Measurements from ENCODE around the gene LCAT.
A peak's percentile ranks its signal among the peaks of the same experiment; 100 is the strongest.
"Not testable (repeated sequence)": the region's sequence is repeated elsewhere in the genome, so short reads cannot be mapped to it uniquely, and the experiment has no call there.

The LCAT gene

GRCh38 chr16:67931712-67932461 is 12.0 kb downstream of the LCAT start, which contains the start of gene CTRL:
Gene CTRL, minus strand, starts transcription at chr16:67931862. Its CDS starts 10 bp downstream, at chr16:67931852.
- DNase-seq = no peak

DNA sequence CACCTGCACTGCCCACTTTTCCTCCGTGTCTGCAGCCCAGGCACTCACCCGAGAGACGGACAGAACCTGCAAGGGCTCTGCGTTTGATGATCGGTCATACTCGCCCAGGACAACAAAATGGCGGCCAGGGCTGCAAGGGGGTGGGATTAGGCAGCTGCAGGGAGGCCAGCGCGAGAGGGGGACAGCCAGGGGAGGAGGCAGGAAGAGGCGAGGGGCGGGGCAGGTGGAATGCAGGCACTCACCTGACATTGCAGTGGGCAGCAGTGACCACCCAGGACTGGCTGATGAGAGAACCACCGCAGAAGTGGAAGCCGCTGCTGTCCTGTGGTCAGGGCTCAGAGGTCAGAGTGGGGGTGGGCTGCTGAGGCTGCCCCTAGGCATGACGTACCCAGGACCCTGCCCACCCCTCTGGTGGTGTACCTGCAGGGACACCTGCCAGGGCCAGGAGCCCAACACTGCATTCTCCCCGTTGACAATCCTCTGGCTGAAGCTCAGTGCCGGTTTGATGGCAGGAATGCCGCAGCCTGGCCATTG is 13.2 kb downstream of the LCAT start:
- DNase-seq = no peak

DNA sequence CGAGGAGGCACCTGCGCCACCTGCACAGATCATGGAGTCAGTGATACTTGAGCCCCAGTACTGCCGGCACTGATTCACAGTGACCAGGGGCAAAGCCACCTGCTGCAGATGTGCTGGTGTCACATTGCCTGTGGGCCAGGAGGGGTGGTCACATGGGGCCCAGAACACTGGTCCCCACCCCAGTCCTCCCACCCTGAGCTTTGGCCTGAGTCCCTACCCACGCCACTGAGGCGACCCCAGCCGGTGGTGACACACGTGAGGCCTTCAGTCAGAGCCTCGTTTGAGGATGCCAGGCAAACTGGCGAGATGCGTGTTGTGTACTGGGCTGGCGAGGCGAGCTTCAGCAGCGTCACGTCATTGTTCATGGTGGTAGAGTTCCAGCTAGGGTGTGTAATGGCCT is 13.7 kb downstream of the LCAT start:
- no peak for DNase-seq

GRCh38 chr16:67928561-67929364 is 15.2 kb downstream of the LCAT start:
- peak; percentile 73 for DNase-seq

DNA sequence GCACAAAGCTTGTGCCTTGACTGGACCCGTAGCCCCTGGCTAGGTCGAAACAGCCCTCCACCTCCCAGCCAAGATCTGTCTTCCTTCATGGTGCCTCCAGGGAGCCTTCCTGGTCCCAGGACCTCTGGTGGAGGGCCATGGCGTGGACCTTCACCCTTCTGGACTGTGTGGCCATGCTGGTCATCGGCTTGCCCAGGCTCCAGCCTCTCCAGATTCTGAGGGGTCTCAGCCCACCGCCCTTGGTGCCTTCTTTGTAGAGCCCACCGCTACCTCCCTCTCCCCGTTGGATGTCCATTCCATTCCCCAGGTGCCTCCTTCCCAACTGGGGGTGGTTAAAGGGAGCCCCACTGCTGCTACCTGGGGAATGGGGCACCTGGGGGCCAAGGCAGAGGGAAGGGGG is 15.8 kb downstream of the LCAT start:
- no peak for DNase-seq

GRCh38 chr16:67927131-67927941 is 16.6 kb downstream of the LCAT start:
- peak; percentile 26 for DNase-seq

- DNase-seq = peak; percentile 97
Measured at GRCh38 chr16:67926181-67926750, 17.7 kb downstream of the LCAT start.

DNA sequence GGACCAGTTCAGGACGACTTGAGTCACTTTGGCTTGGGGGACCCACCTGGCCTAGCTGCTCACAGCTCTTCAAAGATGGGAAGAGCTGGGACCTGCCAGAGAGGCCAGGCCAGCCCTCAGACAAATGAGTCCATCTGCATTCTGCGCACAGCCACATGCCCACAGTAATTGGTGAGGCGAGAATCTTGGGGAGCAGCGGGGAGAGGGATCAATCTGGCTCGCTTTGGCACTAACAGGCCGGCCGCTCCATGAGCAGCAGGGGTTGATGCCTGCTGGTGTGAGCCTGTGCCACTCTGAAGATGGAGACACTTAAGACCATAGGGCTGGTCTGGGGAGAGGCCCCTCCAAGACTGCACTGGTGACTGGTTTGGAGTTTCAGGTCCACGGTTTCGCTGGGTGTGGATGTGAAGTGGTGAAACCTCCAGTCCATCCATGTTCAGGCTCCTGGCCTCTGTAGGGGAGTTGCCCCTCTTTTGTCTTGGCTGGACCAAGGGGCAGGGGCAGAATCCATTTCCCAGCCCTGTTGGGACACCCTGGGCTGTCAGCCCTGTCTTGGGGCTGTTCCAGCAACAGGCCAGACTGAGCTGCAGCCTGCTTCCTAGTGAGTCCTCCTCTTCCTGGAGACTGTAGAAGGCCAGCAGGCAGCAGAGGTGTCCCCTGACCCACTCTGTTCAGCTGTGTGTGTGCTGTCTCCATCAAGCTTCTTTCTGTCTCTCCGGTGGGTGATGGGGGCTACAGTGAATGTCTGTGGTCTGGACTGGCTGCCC is 19.6 kb downstream of the LCAT start:
- DNase-seq = no peak

DNA sequence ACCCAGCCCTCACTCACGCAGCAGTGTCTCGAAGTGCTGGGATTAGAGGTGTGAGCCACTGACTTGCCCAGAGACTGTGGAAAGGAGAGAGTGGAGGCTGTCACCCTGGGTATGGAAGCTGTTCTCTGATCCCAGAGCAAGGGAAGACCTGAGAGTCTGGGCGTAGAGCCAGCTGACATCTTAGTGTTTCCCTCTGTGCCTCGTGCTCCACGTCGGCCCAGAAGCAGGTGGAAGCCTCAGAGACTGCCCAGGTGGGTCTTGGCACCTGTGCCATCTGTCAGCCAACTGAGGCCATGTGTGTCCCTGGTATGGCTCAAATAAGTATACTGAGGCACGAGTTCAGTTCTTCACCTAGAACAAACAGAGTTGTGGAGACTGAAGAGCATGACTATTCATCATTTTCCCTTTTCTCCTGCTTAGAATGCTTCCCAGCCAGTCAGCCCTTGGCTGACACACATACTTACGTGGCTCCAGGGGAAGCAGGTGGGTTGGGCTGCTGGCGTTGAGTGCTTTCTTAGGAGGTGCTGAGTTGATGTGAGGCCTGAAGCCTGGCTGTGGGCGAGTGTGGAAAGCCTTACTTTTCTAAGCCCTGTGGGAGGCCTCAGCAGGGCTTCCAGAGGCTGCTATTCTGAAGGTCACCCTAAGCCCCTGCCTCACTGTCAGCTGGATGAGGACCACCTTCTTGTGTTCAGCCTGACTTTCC is 20.4 kb downstream of the LCAT start:
- DNase-seq = peak; percentile 89

DNA sequence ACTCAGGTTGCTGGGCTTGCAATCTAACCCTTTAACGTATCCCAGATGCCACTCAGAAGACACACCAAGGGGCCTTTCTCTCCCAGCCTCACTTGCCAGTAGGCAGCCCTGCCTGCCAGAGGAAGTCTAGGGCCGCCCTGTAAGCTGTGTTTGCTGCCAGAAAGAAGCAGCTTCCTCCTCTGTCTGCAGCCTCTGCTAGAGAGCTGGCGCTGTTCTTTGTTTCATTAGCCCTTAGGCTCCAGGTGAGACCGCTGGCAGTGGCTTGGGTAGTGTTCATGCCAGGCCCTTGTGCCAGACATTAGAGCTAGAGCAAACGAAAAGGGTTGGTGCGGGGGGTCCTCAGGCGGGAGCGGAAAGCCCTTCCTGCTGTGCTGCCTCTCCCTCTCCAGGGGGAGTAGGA is 21.2 kb downstream of the LCAT start:
- peak; percentile 99 for DNase-seq

DNA sequence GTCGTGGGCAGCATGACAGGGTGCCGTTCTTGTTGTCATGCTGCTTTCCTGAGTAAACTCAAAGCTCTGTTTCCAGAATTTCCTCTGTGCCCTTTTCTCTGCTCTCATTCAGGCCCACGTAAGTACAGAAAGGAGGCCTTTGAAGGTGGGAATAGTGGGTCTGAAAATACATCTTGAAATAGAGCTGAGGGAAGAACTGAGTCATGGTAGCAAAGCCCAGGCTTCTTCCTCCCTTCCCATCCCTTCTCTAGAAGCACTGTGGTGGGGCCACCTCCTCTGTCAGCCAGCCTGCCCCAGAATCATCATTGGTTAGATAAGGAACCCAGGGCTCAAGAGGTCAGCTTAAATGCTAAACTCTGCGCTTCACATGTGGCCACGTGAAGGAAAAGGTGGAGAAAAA is 21.7 kb downstream of the LCAT start:
- peak; percentile 27 for DNase-seq

- DNase-seq = no peak
Measured at GRCh38 chr16:67919622-67920221, 24.2 kb downstream of the LCAT start.

DNA sequence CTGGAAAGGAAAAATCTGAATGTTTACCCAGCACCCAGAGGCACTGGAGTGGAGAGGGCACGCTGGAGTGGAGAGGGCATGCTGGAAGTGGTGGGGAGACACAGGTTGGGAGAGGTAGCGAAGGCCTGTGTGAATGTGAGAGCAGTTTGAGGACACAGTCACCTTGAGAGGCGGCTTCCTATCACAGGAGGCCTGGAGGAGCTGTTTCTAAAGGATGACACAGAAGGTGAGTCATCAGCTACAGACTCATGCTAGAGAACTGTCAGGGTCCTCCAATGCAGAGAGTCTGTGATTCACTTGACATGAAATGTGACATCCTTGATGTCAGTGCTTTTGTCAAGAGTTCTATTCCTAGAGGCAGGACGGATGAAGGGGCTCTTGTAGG is 26.1 kb downstream of the LCAT start:
- peak; percentile 35 for DNase-seq

DNA sequence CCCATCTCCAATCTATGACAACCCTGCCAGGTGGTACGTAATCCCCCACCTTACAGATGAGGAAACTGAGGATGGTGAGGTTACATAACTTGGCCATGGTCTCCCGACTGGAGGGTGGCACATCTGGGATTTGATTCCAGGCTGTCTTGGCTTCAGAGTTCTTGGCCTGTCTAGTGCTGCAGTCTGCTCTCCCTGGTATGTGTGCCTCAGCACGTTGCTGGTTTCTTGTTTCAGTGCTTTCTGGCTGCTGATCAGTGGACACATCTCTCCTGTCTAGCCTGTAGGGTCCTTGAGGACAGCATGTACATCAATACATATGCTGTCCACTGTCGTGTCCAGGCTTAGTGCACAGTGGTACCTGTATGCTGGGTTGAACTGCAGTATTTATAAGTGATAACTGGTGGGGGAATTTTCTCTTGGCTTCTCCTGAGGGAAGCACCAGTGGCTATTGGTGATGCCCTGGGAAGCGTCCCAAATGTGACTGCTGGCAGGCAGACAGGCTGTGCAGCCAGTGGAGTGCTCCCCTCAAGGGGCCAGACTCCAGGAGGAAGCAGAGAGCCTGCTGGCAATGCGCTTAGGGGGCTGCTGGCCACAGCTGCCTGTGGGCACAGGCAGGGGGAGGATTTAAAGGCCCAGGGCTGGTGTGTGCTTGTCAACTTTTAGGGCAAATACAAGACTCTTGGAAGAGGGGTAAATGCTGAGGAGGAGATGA is 26.6 kb downstream of the LCAT start:
- peak; percentile 73 for DNase-seq

DNA sequence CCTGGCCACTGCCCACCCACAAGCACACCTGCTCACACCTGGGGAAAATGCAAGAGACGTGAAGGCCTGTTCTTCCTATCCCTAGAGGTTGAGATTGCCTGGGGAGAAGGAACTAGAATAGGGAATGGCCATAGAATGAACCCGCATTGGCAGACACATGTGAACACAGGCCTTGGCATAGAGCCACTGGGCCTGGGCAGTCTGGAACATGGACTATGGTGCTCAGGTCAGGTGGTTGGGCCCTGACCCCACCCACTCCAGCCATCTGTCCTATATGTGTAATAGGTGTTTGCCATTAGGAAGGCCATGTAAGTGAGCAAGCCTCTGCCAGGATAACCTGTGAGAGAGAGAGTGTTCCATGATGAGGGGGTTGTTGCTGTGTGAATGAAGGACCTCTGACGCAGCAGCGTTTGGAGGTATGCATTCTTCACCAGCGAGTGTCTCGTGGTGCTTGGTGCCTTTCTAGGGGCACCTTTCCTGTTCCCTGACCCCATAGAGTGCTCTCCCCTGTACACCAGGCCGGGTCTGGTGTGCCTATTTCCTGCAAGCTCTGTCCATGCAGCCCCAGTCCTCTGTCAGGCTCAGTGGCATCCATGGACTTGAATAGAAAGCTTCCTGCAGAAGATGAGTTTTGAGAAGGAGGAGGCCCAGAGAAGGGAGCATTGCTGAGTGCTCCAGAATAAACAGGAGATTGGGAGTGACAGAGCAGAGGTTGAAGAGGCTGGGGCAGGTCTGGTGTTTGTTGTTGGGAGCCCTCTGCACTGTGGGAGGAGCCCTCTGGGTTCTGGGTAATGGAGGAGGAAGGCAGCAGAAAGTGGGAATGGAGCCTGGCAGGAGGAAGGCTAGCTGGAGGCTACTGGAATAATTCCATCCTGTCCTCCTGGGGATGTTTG is 27.8 kb downstream of the LCAT start:
- DNase-seq = no peak

- not testable (repeated sequence) for DNase-seq
Measured at GRCh38 chr16:67915496-67915769, 28.5 kb downstream of the LCAT start.

DNA sequence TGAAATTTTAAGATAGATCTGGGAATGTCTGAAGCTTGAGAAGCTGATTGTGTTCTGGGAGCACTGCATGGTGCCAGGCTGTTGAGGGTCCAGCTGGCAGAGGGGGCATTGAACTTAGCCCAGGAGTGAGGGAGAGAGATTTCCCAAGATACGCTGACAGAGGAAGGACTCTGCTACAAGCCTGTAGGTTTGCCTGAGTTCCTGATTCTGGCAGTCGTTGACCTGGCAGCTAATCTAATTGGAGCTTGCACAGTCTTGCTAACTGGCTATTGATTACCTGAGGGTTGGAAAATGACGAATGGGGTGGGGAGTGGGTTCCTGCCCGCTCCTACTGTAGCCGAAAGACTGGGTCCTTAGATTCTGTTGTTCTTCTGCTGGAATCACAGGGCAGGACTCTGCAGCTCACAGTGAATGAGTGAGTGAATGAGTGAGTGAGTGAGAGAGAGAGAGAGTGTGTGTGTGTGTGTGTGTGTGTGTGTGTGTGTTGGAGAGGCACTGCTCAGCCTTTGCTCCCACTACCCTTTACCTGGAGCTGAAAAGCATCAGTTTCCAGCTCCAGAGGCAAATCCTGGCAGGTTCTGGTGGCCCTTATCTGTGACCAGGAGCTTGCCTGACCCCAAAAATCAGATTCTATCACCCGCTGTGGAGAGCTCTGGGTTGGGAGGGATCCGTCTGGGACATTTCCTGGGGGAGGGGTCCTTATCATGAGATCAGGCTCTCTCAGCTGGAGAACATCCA is 29.0 kb downstream of the LCAT start:
- DNase-seq = no peak

DNA sequence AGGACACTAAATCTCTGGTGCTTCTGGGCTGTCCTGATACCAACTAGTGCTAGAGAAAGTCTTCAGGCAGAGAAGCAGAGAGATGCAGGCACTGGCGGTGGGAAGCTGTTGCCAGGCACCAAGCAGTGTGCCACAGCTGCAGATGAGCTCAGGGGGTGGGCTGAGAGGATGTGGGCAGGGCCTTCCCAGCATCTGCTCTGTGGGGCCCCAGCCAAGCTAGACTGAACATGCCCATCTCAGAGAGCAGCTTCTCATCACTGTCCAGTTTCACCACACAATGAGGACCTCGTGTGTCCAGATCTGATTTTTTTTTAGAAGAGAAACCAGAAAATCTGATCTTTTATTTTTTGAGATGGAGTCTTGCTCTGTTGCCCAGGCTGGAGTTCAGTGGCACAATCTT is 33.8 kb downstream of the LCAT start:
- DNase-seq = peak; percentile 8

Measured in NCI-H1092 treated with DMSO at 0.1 percent for 48 hours (cell line).